Adrenal gland (tissue), 12 donors: ENCODE measurements around the gene BTBD9. TPM values are rescaled to one million over a fixed set of nuclear protein-coding genes. Genes with fewer than 3 reads are reported as not detected.

Source experiments
- DNase-seq, 7 donors: peaks; one replicate each; pipeline ENCODE4 v3.0.0-alpha.2; 2019 to 2020
- H3K27ac ChIP-seq, 5 donors: fragments of 200-600 bp; sonication (generic) in 4 of 5; 1 replicate in 3 of 5; 2 replicates in 2 of 5; pipeline versions ENCODE4 v1.5.1 to v1.8.0; 2016 to 2020; ENCODE audit warnings: mild to moderate bottlenecking in 1 of 5
- H3K27me3 ChIP-seq: fragments of 200-600 bp; 2 replicates; pipeline ENCODE4 v1.8.0; 2021
- H3K36me3 ChIP-seq, 2 donors: fragments of 200-600 bp; replicated peaks in 1 of 2; 1 replicate in 1 of 2; 2 replicates in 1 of 2; pipeline versions ENCODE4 v1.5.1 to v1.8.0; 2018 to 2022
- H3K4me1 ChIP-seq, 2 donors: fragments of 200-600 bp; replicated peaks in 1 of 2; 1 replicate in 1 of 2; 2 replicates in 1 of 2; pipeline versions ENCODE4 v1.5.1 to v1.8.0; 2018 to 2021
- H3K4me3 ChIP-seq, 4 donors: fragments of 200-600 bp; sonication (generic) in 3 of 4; one replicate each; pipeline ENCODE4 v1.5.1; 2016 to 2018
- H3K9me3 ChIP-seq, 3 donors: fragments of 200-600 bp; sonication (generic) in 1 of 3; replicated peaks in 1 of 3; 1 replicate in 2 of 3; 2 replicates in 1 of 3; pipeline versions ENCODE4 v1.5.1 to v1.8.0; 2016 to 2021
- CTCF ChIP-seq, 6 experiments: fragments of 450-650 bp in 4 of 6; fragments of 200-600 bp in 2 of 6; sonication (generic) in 1 of 6; IDR thresholded peaks; 1 replicate in 5 of 6; 2 replicates in 1 of 6; pipeline versions ENCODE4 v1.5.1 to v1.8.0; 2016 to 2021; ENCODE audit warnings: antibody characterized with exemption in 6 of 6, mild to moderate bottlenecking in 2 of 6, moderate library complexity in 1 of 6
- POLR2A ChIP-seq, 2 donors: fragments of 450-650 bp; IDR thresholded peaks; one replicate each; pipeline ENCODE4 v1.6.1; 2017; ENCODE audit warnings: antibody characterized with exemption in 2 of 2, mild to moderate bottlenecking in 2 of 2, moderate library complexity in 1 of 2
- WGBS, 4 donors: extraction: QIAGEN DNeasy Blood & Tissue Kit in 2 of 4; methylation state at CpG; one replicate each; pipeline versions ENCODE4 v1.1.5 to v1.1.7; 2013 to 2017; 5-methylcytosine and 5-hydroxymethylcytosine counted together
- intact Hi-C, 2 donors: fragments of 100-400 bp; cut with DNase I; formaldehyde crosslinking; loops; one replicate each; pipeline versions ENCODE4 v1.14.1 to v1.15.0; 2022 to 2023
- polyA plus RNA-seq, 3 donors: library from polyadenylated mRNA; stranded (reverse); fragments of 200-250 nt in 2 of 3; fragments of 350-450 nt in 1 of 3; fragmentation: Illumina TruSeq in 1 of 3; extraction: RNeasy Lipid Tissue Mini Kit (QIAGEN cat#74804) in 1 of 3; gene quantifications; one replicate each; pipeline ENCODE4 v1.2.3, GENCODE V29; 2013 to 2014
- total RNA-seq, 9 donors: library from RNA; depleted of rRNA in 4 of 9; stranded (reverse); fragments of >200 nt in 4 of 9; fragments of 120-200 nt in 1 of 9; fragmentation: NEBNext Ultra II Directional in 1 of 9; extraction: Animal tissue kit (Norgen Biotek cat#: 25700) in 1 of 9; gene quantifications; one replicate each; pipeline versions ENCODE4 v1.1.0 to v1.2.4, GENCODE V29; 2013 to 2023
- donor health status: healthy with polysubstance abuse.
- donor health status: Bipolar disorder and iron deficiency.
- donor health status: DM: yes; HTN: yes; CAD: no.
- donor health status: DM: no; HTN: no; CAD: no.
- donor health status: DM: no; HTN: no; CAD: no.
- donor health status: DM: yes; HTN: yes; CAD: no.

Gene BTBD9
- total and polyA plus RNA-seq, 12 donors: 2.4 to 29.6 (median 18.1) TPM

DNA sequence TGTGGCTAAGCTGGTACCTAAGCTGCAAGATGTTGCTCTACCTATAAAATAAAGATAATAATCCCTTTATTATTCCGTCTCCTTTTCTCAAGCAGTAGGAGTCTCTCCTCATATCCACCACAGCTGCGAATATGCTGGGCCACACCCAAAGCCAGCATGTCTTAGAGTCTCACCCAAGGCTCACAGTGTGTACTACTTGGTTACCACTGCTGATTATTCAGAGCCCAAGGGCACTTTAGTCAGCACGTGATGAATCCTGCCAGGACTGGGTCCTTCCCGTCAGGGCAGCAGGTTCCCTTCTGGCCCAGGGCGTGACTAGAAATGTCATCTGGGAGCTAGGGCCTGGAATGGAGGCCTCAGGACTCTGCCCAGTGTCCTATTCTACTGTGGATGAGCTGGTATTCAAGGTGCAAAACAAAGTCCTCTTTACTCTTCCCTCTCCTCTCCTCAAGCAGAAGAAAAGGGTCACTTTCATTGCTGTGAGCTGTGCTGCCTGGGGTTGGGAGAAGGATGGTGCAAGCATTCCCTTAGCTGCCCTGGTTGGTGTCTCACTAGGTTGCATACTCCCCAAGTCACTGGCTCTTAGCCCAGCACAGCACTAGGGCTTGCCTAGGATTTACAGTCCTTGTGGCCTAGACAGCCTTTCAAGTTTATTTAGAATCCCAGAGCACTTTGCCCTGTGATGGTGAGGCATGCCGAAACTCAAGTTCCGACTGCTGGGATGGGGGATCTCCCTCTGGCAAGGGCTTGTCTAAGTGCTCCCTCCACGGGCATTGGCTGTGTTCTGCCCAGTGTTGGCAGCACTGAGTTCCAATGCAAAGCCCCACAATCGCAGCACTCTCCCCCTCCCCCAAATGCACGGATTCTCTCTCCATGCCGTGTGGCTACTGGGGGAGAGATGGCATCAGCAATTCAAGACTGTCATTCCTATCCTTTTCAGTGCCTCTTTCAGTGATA, 320.2 kb downstream of the BTBD9 start:
- Histone ChIP-seq H3K27ac (no peak overlapping the region), H3K9me3 (no peaks in the 10 kb centered on the region), H3K4me3 (no peak overlapping the region), H3K36me3 (no peaks in the 10 kb centered on the region), H3K27me3 (no peaks in the 10 kb centered on the region), H3K4me1 (peaks cover 0 to 9% of the 10 kb centered on the region in 2 donors)
- TF ChIP-seq CTCF (IDR thresholded peaks at IDR 0.05) (no peak), POLR2A (IDR thresholded peaks at IDR 0.05) (no peak)
- 80 to 96% (median 88%) methylated on average over 9 to 11 of the region's 11 CpGs for WGBS, 4 donors
- DNase-seq: no peak
- intact Hi-C loops: no loop called here

DNA sequence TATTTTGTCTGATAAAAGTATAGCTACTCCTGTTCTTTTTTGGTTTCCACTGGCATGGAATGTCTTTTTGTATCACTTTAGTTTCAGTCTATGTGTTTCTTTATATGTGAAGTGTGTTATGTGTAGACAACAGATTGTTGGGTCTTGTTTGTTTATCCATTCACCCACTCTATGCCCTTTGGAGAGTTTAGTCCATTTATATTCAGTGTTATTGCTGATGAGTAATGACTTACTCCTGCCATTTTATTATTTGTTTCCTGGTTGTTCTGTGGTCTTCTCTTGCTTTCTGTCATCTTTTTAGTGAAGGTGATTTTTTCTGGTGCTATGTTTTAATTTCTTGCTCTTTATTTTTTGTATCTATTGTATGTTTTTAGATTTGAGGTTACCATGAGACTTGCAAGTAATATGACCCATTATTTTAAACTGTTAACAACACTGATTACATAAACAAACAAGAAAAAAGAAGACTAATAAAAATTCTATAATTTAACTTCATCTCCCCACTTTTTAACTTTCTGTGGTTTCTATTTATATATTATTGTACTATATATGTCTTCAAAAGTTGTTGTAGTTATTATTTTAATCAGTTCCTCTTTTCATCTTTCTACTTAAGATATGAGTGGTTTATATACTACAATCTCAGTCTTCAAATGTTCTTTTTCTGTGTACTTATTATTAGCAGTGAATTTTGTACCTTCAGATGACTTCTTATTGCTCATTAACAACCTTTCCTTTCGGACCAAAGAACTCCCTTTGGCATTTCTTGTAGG, 323.4 kb downstream of the BTBD9 start:
- intact Hi-C loops: no loop called here
- Histone ChIP-seq H3K27me3 (no peaks in the 10 kb centered on the region), H3K9me3 (no peaks in the 10 kb centered on the region)

DNA sequence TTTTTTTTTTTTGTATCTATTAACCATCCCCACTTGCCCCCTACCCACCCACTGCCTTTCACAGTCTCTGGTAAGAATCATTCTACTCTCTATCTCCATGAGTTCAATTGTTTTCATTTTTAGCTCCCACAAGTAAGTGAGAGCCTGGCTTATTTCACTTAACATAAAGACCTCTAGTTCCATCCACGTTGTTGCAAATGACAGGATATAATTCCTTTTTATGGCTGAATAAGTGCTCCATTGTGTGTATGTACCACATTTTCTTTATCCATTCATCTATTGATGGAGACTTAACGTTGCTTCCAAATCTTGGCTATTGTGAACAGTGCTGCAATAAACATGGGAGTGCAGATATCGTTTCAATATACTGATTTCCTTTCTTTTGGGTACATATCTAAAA, 328.5 kb downstream of the BTBD9 start:
- Histone ChIP-seq H3K4me1 (peaks cover 0 to 6% of the 10 kb centered on the region in 2 donors), H3K9me3 (no peaks in the 10 kb centered on the region), H3K27ac (no peak overlapping the region), H3K27me3 (no peaks in the 10 kb centered on the region), H3K36me3 (no peaks in the 10 kb centered on the region), H3K4me3 (no peak overlapping the region)
- TF ChIP-seq POLR2A (IDR thresholded peaks at IDR 0.05) (no peak), CTCF (IDR thresholded peaks at IDR 0.05) (no peak)
- 80 to 89% (median 88%) methylated on average over 3 of the region's 3 CpGs for whole genome bisulfite sequencing, 4 donors
- no peak for DNase-seq
- intact Hi-C loops: no loop called here

More for the DNA sequence above, 323.4 kb downstream of the BTBD9 start:
- TF ChIP-seq CTCF (IDR thresholded peaks at IDR 0.05): no peak
- no peak for TF ChIP-seq POLR2A (IDR thresholded peaks at IDR 0.05)
- WGBS, 4 donors: 94 to 100% (median 96%) methylated on average over 1 of the region's 1 CpG
- Histone ChIP-seq H3K4me3 (no peak overlapping the region), H3K27ac (no peak overlapping the region), H3K36me3 (no peaks in the 10 kb centered on the region), H3K4me1 (no peaks in the 10 kb centered on the region)
- DNase-seq: no peak

- no peaks in the 10 kb centered on the region for H3K27me3 ChIP-seq
- H3K4me3 ChIP-seq: no peak overlapping the region
- no peak overlapping the region for H3K27ac ChIP-seq
- no peaks in the 10 kb centered on the region for H3K9me3 ChIP-seq
- 92 to 96% (median 94%) methylated on average over 5 of the region's 5 CpGs for WGBS, 4 donors
- H3K4me1 ChIP-seq: peaks cover 0 to 6% of the 10 kb centered on the region in 2 donors
- no peak for TF ChIP-seq POLR2A (IDR thresholded peaks at IDR 0.05)
- H3K36me3 ChIP-seq: no peaks in the 10 kb centered on the region
- no peak for DNase-seq
- intact Hi-C loops: no loop called here
These were observed 329.7 kb downstream of the BTBD9 start for GRCh38 chr6:38310061-38310460.
